Measurements from ENCODE around the gene MPIG6B.
A peak's percentile ranks its signal among the peaks of the same experiment; 100 is the strongest.

The MPIG6B gene

GRCh38 chr6:31734821-31735406 is 11.7 kb downstream of the MPIG6B start:
- no peaks in the 10 kb centered on the region for H3K9me3 ChIP-seq (ENCODE audit: low read length)
- H3K27ac ChIP-seq (ENCODE audit: low read depth, low read length): peak overlapping the region; percentile 92
- H3K36me3 ChIP-seq (ENCODE audit: insufficient read depth, low read length): peaks cover 28% of the 10 kb centered on the region
- H3K9ac ChIP-seq (ENCODE audit: low read length): peak overlapping the region; percentile 98
- peaks cover 38% of the 10 kb centered on the region for H3K4me1 ChIP-seq (ENCODE audit: insufficient read depth, low read length)
- no peaks in the 10 kb centered on the region for H3K27me3 ChIP-seq (ENCODE audit: control insufficient read depth in 1 of 2, insufficient read depth in 2 of 2, low read length in 2 of 2)
- H3K4me3 ChIP-seq (ENCODE audit: low read depth in 1 of 2, low read length in 2 of 2): peak overlapping the region; percentile 83 to 95

GRCh38 chr6:31736021-31736767 is 13.0 kb downstream of the MPIG6B start, which contains the start of gene CLIC1:
Gene CLIC1, minus strand, starts transcription at chr6:31736530. Its CDS starts 230 bp downstream, at chr6:31736300.
- Histone ChIP-seq H3K27me3 (ENCODE audit: control insufficient read depth in 1 of 2, insufficient read depth in 2 of 2, low read length in 2 of 2) (no peaks in the 10 kb centered on the region), H3K9me3 (ENCODE audit: low read length) (no peaks in the 10 kb centered on the region), H3K27ac (ENCODE audit: low read depth, low read length) (peak within 1 kb of the TSS; percentile 92), H3K36me3 (ENCODE audit: insufficient read depth, low read length) (peaks cover 28% of the 10 kb centered on the region), H3K9ac (ENCODE audit: low read length) (peak within 1 kb of the TSS; percentile 98), H3K4me3 (ENCODE audit: low read depth in 1 of 2, low read length in 2 of 2) (peak within 1 kb of the TSS; percentile 83 to 95), H3K4me1 (ENCODE audit: insufficient read depth, low read length) (peaks cover 29% of the 10 kb centered on the region)

- Histone ChIP-seq H3K36me3 (ENCODE audit: insufficient read depth, low read length) (peaks cover 23% of the 10 kb centered on the region), H3K9me3 (ENCODE audit: low read length) (no peaks in the 10 kb centered on the region), H3K4me1 (ENCODE audit: insufficient read depth, low read length) (peaks cover 29% of the 10 kb centered on the region), H3K27me3 (ENCODE audit: control insufficient read depth in 1 of 2, insufficient read depth in 2 of 2, low read length in 2 of 2) (no peaks in the 10 kb centered on the region), H3K27ac (ENCODE audit: low read depth, low read length) (peak overlapping the region; percentile 92), H3K4me3 (ENCODE audit: low read depth in 1 of 2, low read length in 2 of 2) (peak overlapping the region; percentile 83 to 95), H3K9ac (ENCODE audit: low read length) (peak overlapping the region; percentile 98)
These were observed 13.7 kb downstream of the MPIG6B start for GRCh38 chr6:31736768-31737314.

GRCh38 chr6:31737315-31737990 is 14.3 kb downstream of the MPIG6B start:
- Histone ChIP-seq H3K4me3 (ENCODE audit: low read depth in 1 of 2, low read length in 2 of 2) (no peak overlapping the region), H3K27ac (ENCODE audit: low read depth, low read length) (peak overlapping the region; percentile 25), H3K9me3 (ENCODE audit: low read length) (no peaks in the 10 kb centered on the region), H3K9ac (ENCODE audit: low read length) (no peak overlapping the region), H3K36me3 (ENCODE audit: insufficient read depth, low read length) (peaks cover 17% of the 10 kb centered on the region), H3K27me3 (ENCODE audit: control insufficient read depth in 1 of 2, insufficient read depth in 2 of 2, low read length in 2 of 2) (no peaks in the 10 kb centered on the region), H3K4me1 (ENCODE audit: insufficient read depth, low read length) (peaks cover 29% of the 10 kb centered on the region)

- Histone ChIP-seq H3K36me3 (ENCODE audit: insufficient read depth, low read length) (peaks cover 11% of the 10 kb centered on the region), H3K9ac (ENCODE audit: low read length) (no peak overlapping the region), H3K27me3 (ENCODE audit: control insufficient read depth in 1 of 2, insufficient read depth in 2 of 2, low read length in 2 of 2) (no peaks in the 10 kb centered on the region), H3K4me3 (ENCODE audit: low read depth in 1 of 2, low read length in 2 of 2) (no peak overlapping the region), H3K27ac (ENCODE audit: low read depth, low read length) (peak overlapping the region; percentile 25), H3K9me3 (ENCODE audit: low read length) (no peaks in the 10 kb centered on the region), H3K4me1 (ENCODE audit: insufficient read depth, low read length) (peaks cover 29% of the 10 kb centered on the region)
These were observed 15.1 kb downstream of the MPIG6B start for GRCh38 chr6:31737991-31738979.

- Histone ChIP-seq H3K4me3 (ENCODE audit: low read depth in 1 of 2, low read length in 2 of 2) (peak within 1 kb of the TSS; percentile 85 to 86), H3K27ac (ENCODE audit: low read depth, low read length) (peak within 1 kb of the TSS; percentile 53), H3K9ac (ENCODE audit: low read length) (peak within 1 kb of the TSS; percentile 61), H3K36me3 (ENCODE audit: insufficient read depth, low read length) (no peaks in the 10 kb centered on the region), H3K4me1 (ENCODE audit: insufficient read depth, low read length) (peaks cover 20% of the 10 kb centered on the region), H3K27me3 (ENCODE audit: control insufficient read depth in 1 of 2, insufficient read depth in 2 of 2, low read length in 2 of 2) (no peaks in the 10 kb centered on the region), H3K9me3 (ENCODE audit: low read length) (no peaks in the 10 kb centered on the region)
These were observed 16.6 kb downstream of the MPIG6B start, which contains the start of gene MSH5 for GRCh38 chr6:31739639-31740396. Gene MSH5, plus strand, starts transcription at chr6:31740005. Its CDS starts 462 bp downstream, at chr6:31740467.

GRCh38 chr6:31740397-31741223 is 17.4 kb downstream of the MPIG6B start:
- Histone ChIP-seq H3K27me3 (ENCODE audit: control insufficient read depth in 1 of 2, insufficient read depth in 2 of 2, low read length in 2 of 2) (no peaks in the 10 kb centered on the region), H3K4me3 (ENCODE audit: low read depth in 1 of 2, low read length in 2 of 2) (peak overlapping the region; percentile 85 to 86), H3K4me1 (ENCODE audit: insufficient read depth, low read length) (peaks cover 16% of the 10 kb centered on the region), H3K9ac (ENCODE audit: low read length) (peak overlapping the region; percentile 61), H3K27ac (ENCODE audit: low read depth, low read length) (peak overlapping the region; percentile 53), H3K9me3 (ENCODE audit: low read length) (no peaks in the 10 kb centered on the region), H3K36me3 (ENCODE audit: insufficient read depth, low read length) (no peaks in the 10 kb centered on the region)

GRCh38 chr6:31741815-31742214 is 18.6 kb downstream of the MPIG6B start:
- H3K9me3 ChIP-seq (ENCODE audit: low read length): no peaks in the 10 kb centered on the region
- no peaks in the 10 kb centered on the region for H3K36me3 ChIP-seq (ENCODE audit: insufficient read depth, low read length)
- no peak overlapping the region for H3K9ac ChIP-seq (ENCODE audit: low read length)
- H3K27ac ChIP-seq (ENCODE audit: low read depth, low read length): no peak overlapping the region
- H3K4me3 ChIP-seq (ENCODE audit: low read depth in 1 of 2, low read length in 2 of 2): no peak overlapping the region
- H3K4me1 ChIP-seq (ENCODE audit: insufficient read depth, low read length): peaks cover 13% of the 10 kb centered on the region
- no peaks in the 10 kb centered on the region for H3K27me3 ChIP-seq (ENCODE audit: control insufficient read depth in 1 of 2, insufficient read depth in 2 of 2, low read length in 2 of 2)

- Histone ChIP-seq H3K4me1 (ENCODE audit: insufficient read depth, low read length) (peaks cover 12% of the 10 kb centered on the region), H3K9ac (ENCODE audit: low read length) (no peak overlapping the region), H3K4me3 (ENCODE audit: low read depth in 1 of 2, low read length in 2 of 2) (no peak overlapping the region), H3K9me3 (ENCODE audit: low read length) (no peaks in the 10 kb centered on the region), H3K36me3 (ENCODE audit: insufficient read depth, low read length) (no peaks in the 10 kb centered on the region), H3K27me3 (ENCODE audit: control insufficient read depth in 1 of 2, insufficient read depth in 2 of 2, low read length in 2 of 2) (no peaks in the 10 kb centered on the region), H3K27ac (ENCODE audit: low read depth, low read length) (no peak overlapping the region)
These were observed 19.7 kb downstream of the MPIG6B start for GRCh38 chr6:31742894-31743293.
